IMR-90 (cell line): Measurements from ENCODE around the gene STK36. TPM values are rescaled to one million over a fixed set of nuclear protein-coding genes. Genes with fewer than 3 reads are reported as not detected.

Source experiments
- ATAC-seq: fragments of 200-7000 bp; cut with Tn5 transposase; 2 replicates; pipeline ENCODE4 v1.9.1; 2020; ENCODE audit warnings: low read depth, mild to moderate bottlenecking, moderate library complexity
- BruUV-seq: library from RNA; stranded (reverse); fragments of 400-500 nt; replicated peaks from 2 replicates; lab custom pipeline; 2021; lab: Mats Ljungman, UMichigan
- CTCF ChIA-PET: fragments of 300-600 bp; formaldehyde crosslinking; extraction: SDS; loops from one replicate; lab custom pipeline; 2021; ENCODE audit warnings: antibody characterized with exemption; lab: Yijun Ruan, JAX
- POLR2A ChIA-PET: fragments of 300-600 bp; sonication (Branson Sonifier 250); formaldehyde crosslinking; loops from one replicate; lab custom pipeline; 2022; ENCODE audit warnings: antibody characterized with exemption; ENCODE audit not compliant: unreplicated experiment; lab: Charles Lee
- DNase-seq: peaks from one replicate; pipeline ENCODE4 v3.0.0; 2013
- H2AFZ ChIP-seq: replicated peaks from 2 replicates; pipeline ENCODE3; 2013; ENCODE audit warnings: low read length, mild to moderate bottlenecking; ENCODE audit not compliant: poor library complexity
- H2AK5ac ChIP-seq: 2 replicates; pipeline ENCODE4 v1.6.1; 2013; ENCODE audit warnings: low read depth, low read length, inconsistent platforms
- H2AK9ac ChIP-seq: replicated peaks from 2 replicates; pipeline ENCODE3; 2013; ENCODE audit warnings: mild to moderate bottlenecking, low read depth, low read length, moderate library complexity; ENCODE audit not compliant: poor library complexity
- H2BK120ac ChIP-seq: 2 replicates; pipeline ENCODE4 v1.6.1; 2013; ENCODE audit warnings: low read depth, low read length, inconsistent platforms
- H2BK15ac ChIP-seq: 3 replicates; pipeline ENCODE4 v1.6.1; 2013; ENCODE audit warnings: low read depth, low read length, inconsistent platforms
- H2BK20ac ChIP-seq: 2 replicates; pipeline ENCODE4 v1.6.1; 2013; ENCODE audit warnings: low read depth, mild to moderate bottlenecking, inconsistent platforms, low read length, moderate library complexity
- H2BK5ac ChIP-seq: 2 replicates; pipeline ENCODE4 v1.6.1; 2013; ENCODE audit warnings: mild to moderate bottlenecking, low read depth, low read length, inconsistent platforms; ENCODE audit not compliant: poor library complexity, severe bottlenecking
- H3K14ac ChIP-seq: replicated peaks from 2 replicates; pipeline ENCODE4 v1.6.1; 2013; ENCODE audit warnings: low read depth, low read length, inconsistent platforms
- H3K18ac ChIP-seq: 2 replicates; pipeline ENCODE4 v1.6.1; 2013; ENCODE audit warnings: low read depth, low read length, control low read depth
- H3K23ac ChIP-seq: 2 replicates; pipeline ENCODE4 v1.6.1; 2013; ENCODE audit warnings: low read depth, low read length, inconsistent platforms
- H3K27ac ChIP-seq: 2 replicates; pipeline ENCODE4 v1.5.1; 2013; ENCODE audit warnings: mild to moderate bottlenecking, control low read depth, low read length; ENCODE audit not compliant: insufficient read depth
- H3K27me3 ChIP-seq: 2 replicates; pipeline ENCODE4 v1.6.1; 2013; ENCODE audit warnings: low read length; ENCODE audit not compliant: control insufficient read depth, insufficient read depth
- H3K36me3 ChIP-seq: 2 replicates; pipeline ENCODE4 v1.6.1; 2013; ENCODE audit warnings: low read length, mixed read lengths; ENCODE audit not compliant: control insufficient read depth, insufficient read depth
- H3K4ac ChIP-seq: 2 replicates; pipeline ENCODE4 v1.6.1; 2013; ENCODE audit warnings: low read depth, low read length, inconsistent platforms
- H3K4me1 ChIP-seq: 2 replicates; pipeline ENCODE4 v1.6.1; 2013; ENCODE audit warnings: low read length, mixed read lengths; ENCODE audit not compliant: control insufficient read depth, insufficient read depth
- H3K4me2 ChIP-seq: 2 replicates; pipeline ENCODE4 v1.6.1; 2013; ENCODE audit warnings: low read depth, mild to moderate bottlenecking, control low read depth, low read length, moderate library complexity
- H3K4me3 ChIP-seq: 2 replicates; pipeline ENCODE4 v1.5.1; 2013; ENCODE audit warnings: low read depth, mild to moderate bottlenecking, control low read depth, low read length, moderate library complexity; ENCODE audit not compliant: insufficient read depth
- H3K56ac ChIP-seq: 2 replicates; pipeline ENCODE4 v1.6.1; 2013; ENCODE audit warnings: low read length, inconsistent platforms; ENCODE audit not compliant: insufficient read depth; ENCODE audit errors: extremely low read depth
- H3K79me1 ChIP-seq, 2 experiments: 2 replicates each; pipeline ENCODE4 v1.6.1; 2013; ENCODE audit warnings: low read length in 2 of 2, inconsistent platforms in 1 of 2, low read depth in 1 of 2
- H3K9ac ChIP-seq: 2 replicates; pipeline ENCODE4 v1.6.1; 2013; ENCODE audit warnings: low read depth, low read length, control low read depth
- H3K9me1 ChIP-seq: 2 replicates; pipeline ENCODE4 v1.6.1; 2013; ENCODE audit warnings: low read length, inconsistent platforms; ENCODE audit not compliant: insufficient read depth
- H3K9me3 ChIP-seq: 2 replicates; pipeline ENCODE4 v1.6.1; 2013; ENCODE audit warnings: low read length; ENCODE audit not compliant: control insufficient read depth, insufficient read depth
- H4K20me1 ChIP-seq: 2 replicates; pipeline ENCODE4 v1.6.1; 2013; ENCODE audit warnings: low read length, inconsistent platforms; ENCODE audit not compliant: insufficient read depth
- H4K5ac ChIP-seq: 2 replicates; pipeline ENCODE4 v1.6.1; 2013; ENCODE audit warnings: mild to moderate bottlenecking, low read depth, low read length, control low read depth
- H4K8ac ChIP-seq, 2 experiments: 2 replicates each; pipeline ENCODE4 v1.6.1; 2013; ENCODE audit warnings: low read depth in 2 of 2, low read length in 2 of 2, control low read depth in 1 of 2, inconsistent platforms in 1 of 2
- H4K91ac ChIP-seq: 2 replicates; pipeline ENCODE4 v1.6.1; 2013; ENCODE audit warnings: low read depth, low read length, inconsistent platforms; ENCODE audit not compliant: insufficient read depth
- BHLHE40 ChIP-seq: fragments of 150-350 bp; IDR thresholded peaks from 2 replicates; pipeline ENCODE4 v1.6.1; 2016; ENCODE audit warnings: mild to moderate bottlenecking, low read depth, low read length
- CEBPB ChIP-seq: IDR thresholded peaks from 2 replicates; pipeline ENCODE4 v1.6.1; 2012; ENCODE audit warnings: low read depth, low read length, improper control_type of control experiment
- CHD1 ChIP-seq: IDR thresholded peaks from 2 replicates; pipeline ENCODE4 v1.6.1; 2012; ENCODE audit warnings: low read depth, low read length, improper control_type of control experiment
- CTCF ChIP-seq: conservative IDR thresholded peaks from 2 replicates; pipeline ENCODE4 v1.5.1; 2012; ENCODE audit warnings: mild to moderate bottlenecking, low read depth, low read length, improper control_type of control experiment
- ELK1 ChIP-seq: fragments of 150-350 bp; IDR thresholded peaks from 2 replicates; pipeline ENCODE4 v1.6.1; 2016; ENCODE audit warnings: low read depth, mild to moderate bottlenecking, low read length, moderate library complexity, borderline replicate concordance
- MAFK ChIP-seq: IDR thresholded peaks from 2 replicates; pipeline ENCODE4 v1.6.1; 2012; ENCODE audit warnings: low read depth, low read length, improper control_type of control experiment
- MXI1 ChIP-seq: IDR thresholded peaks from 2 replicates; pipeline ENCODE4 v1.6.1; 2012; ENCODE audit warnings: low read depth, mild to moderate bottlenecking, low read length, moderate library complexity, borderline replicate concordance
- NFE2L2 ChIP-seq: fragments of 150-350 bp; IDR thresholded peaks from 2 replicates; pipeline ENCODE4 v1.6.1; 2016; ENCODE audit warnings: low read depth, mild to moderate bottlenecking, low read length
- POLR2A ChIP-seq: IDR thresholded peaks from 2 replicates; pipeline ENCODE4 v1.6.1; 2012; ENCODE audit warnings: mild to moderate bottlenecking, low read depth, low read length
- RAD21 ChIP-seq: IDR thresholded peaks from 2 replicates; pipeline ENCODE4 v1.6.1; 2012; ENCODE audit warnings: low read length, improper control_type of control experiment
- RCOR1 ChIP-seq: IDR thresholded peaks from 2 replicates; pipeline ENCODE4 v1.6.1; 2012; ENCODE audit warnings: mild to moderate bottlenecking, low read length, improper control_type of control experiment; ENCODE audit not compliant: insufficient replicate concordance
- RFX5 ChIP-seq: IDR thresholded peaks from 2 replicates; pipeline ENCODE4 v1.8.0; 2012; ENCODE audit warnings: low read depth, mild to moderate bottlenecking, low read length, moderate library complexity
- SMC3 ChIP-seq: fragments of 150-350 bp; IDR thresholded peaks from 2 replicates; pipeline ENCODE4 v1.6.1; 2016; ENCODE audit warnings: low read depth, mild to moderate bottlenecking, antibody characterized with exemption, low read length, moderate library complexity
- USF2 ChIP-seq: fragments of 150-350 bp; IDR thresholded peaks from 2 replicates; pipeline ENCODE4 v1.6.1; 2017; ENCODE audit warnings: mild to moderate bottlenecking, antibody characterized with exemption, low read length, low read depth
- WGBS, 2 experiments: methylation state at CpG; one replicate each; pipeline versions ENCODE4 v1.1.5 to v1.1.7; 2013; ENCODE audit warnings: missing lambda C conversion rate in 2 of 2; ENCODE audit not compliant: insufficient read length in 1 of 2; ENCODE audit errors: extremely low coverage in 2 of 2; 5-methylcytosine and 5-hydroxymethylcytosine counted together
- dilution Hi-C: fragments of 300-500 bp; cut with HindIII; formaldehyde crosslinking; loops from one replicate; pipeline ENCODE4 v1.14.3; 2018; ENCODE audit warnings: low sequenced_read_pairs; ENCODE audit not compliant: unreplicated experiment
- in situ Hi-C: fragments of 300-500 bp; cut with MboI; formaldehyde crosslinking; loops from 3 replicates; pipeline ENCODE4 v1.14.3; 2019; ENCODE audit warnings: low sequenced_read_pairs, inconsistent platforms, mixed read lengths
- intact Hi-C: fragments of 100-400 bp; cut with micrococcal nuclease; formaldehyde crosslinking; loops from 2 replicates; pipeline ENCODE4 v1.10.0; 2022
- polyA plus RNA-seq, 3 experiments: library from polyadenylated mRNA; depleted of rRNA; stranded (reverse); fragments of >200 nt; gene quantifications; 2 replicates each; pipeline ENCODE4 v1.2.3, GENCODE V29; 2012; ENCODE audit warnings: low replicate concordance in 1 of 3
- total RNA-seq: library from RNA; depleted of rRNA; stranded (reverse); fragments of >200 nt; gene quantifications from 2 replicates; pipeline ENCODE4 v1.2.3, GENCODE V29; 2012

Gene STK36
- total and polyA plus RNA-seq, 2 of the 4 experiments (the other 2 are of a cell fraction) = 17.6 to 44.5 TPM

- no peak overlapping the region for H2BK15ac ChIP-seq
- H2AFZ ChIP-seq = no peak overlapping the region
- in situ Hi-C loops (no loop called here), dilution Hi-C loops (no loop called here), intact Hi-C loops (no loop called here)
- no peak overlapping the region for H3K4me3 ChIP-seq
- H3K18ac ChIP-seq = no peak overlapping the region
- peaks cover 10% of the 10 kb centered on the region; the same call in 1 of the 2 replicates for H3K9me1 ChIP-seq
- peaks cover 3 to 8% of the 10 kb centered on the region in 2 experiments; a peak in 3 of 4 replicates for H3K79me1 ChIP-seq
- no peak overlapping the region for H3K23ac ChIP-seq
- no peak overlapping the region for H3K56ac ChIP-seq
- no peak overlapping the region for H3K27ac ChIP-seq
- no peak overlapping the region for H2BK5ac ChIP-seq
- H4K20me1 ChIP-seq = no peaks in the 10 kb centered on the region
- no peak for DNase-seq
- no peak overlapping the region for H2BK120ac ChIP-seq
- ATAC-seq = no peak
- no peak overlapping the region for H2AK9ac ChIP-seq
- no peak overlapping the region for H2BK20ac ChIP-seq
- WGBS, 2 experiments = no CpG with 5 or more reads among the region's 3 CpGs
- no TSS peak for BruUV-seq
- no peaks in the 10 kb centered on the region for H3K9me3 ChIP-seq
- 0 out of 2 replicates have a peak, but pooled peaks cover 2% of the 10 kb centered on the region for H3K4me1 ChIP-seq
- no peak overlapping the region for H3K14ac ChIP-seq
- no peak overlapping the region for H3K9ac ChIP-seq
- H3K4ac ChIP-seq = no peak overlapping the region
- ChIA-PET CTCF (no interaction called here), POLR2A (no interaction called here)
- TF ChIP-seq RFX5 = no peak
- no peak for TF ChIP-seq MXI1
- no peak for TF ChIP-seq CTCF
- TF ChIP-seq POLR2A = no peak
- no peak for TF ChIP-seq RAD21
- TF ChIP-seq NFE2L2 = no peak
- TF ChIP-seq CEBPB = no peak
- no peak for TF ChIP-seq SMC3
- TF ChIP-seq RCOR1 = no peak
- TF ChIP-seq USF2 = no peak
- TF ChIP-seq ELK1 = no peak
- TF ChIP-seq MAFK = no peak
- no peak for TF ChIP-seq CHD1
- no peak for TF ChIP-seq BHLHE40
- no peak overlapping the region for H2AK5ac ChIP-seq
- no peak overlapping the region for H3K4me2 ChIP-seq
- no peak overlapping the region for H4K91ac ChIP-seq
- H3K36me3 ChIP-seq = peaks cover 46% of the 10 kb centered on the region
- H4K5ac ChIP-seq = no peak overlapping the region
- no peaks in the 10 kb centered on the region for H3K27me3 ChIP-seq
- no peak overlapping the region for H4K8ac ChIP-seq
Measured at GRCh38 chr2:218744615-218745014, 72.7 kb downstream of the STK36 start.
